GM19372 (cell line): ENCODE data around the gene UBE3D.
"Not testable (repeated sequence)": the region's sequence is repeated elsewhere in the genome, so short reads cannot be mapped to it uniquely, and the experiment has no call there.

Experiments
- ATAC-seq: cut with Tn5 transposase; IDR thresholded peaks from one replicate; pipeline ENCODE4 v1.9.1; 2021; ENCODE audit warnings: mild to moderate bottlenecking, low read depth, moderate library complexity; ENCODE audit not compliant: unreplicated experiment

The UBE3D gene

GRCh38 chr6:82984720-82985119, 80.9 kb downstream of the UBE3D start:
- ATAC-seq, result no peak

- ATAC-seq, result no peak
Measured at GRCh38 chr6:82980086-82980485, 85.6 kb downstream of the UBE3D start.

- no peak for ATAC-seq
Measured at GRCh38 chr6:82979657-82980056, 86.0 kb downstream of the UBE3D start.

- ATAC-seq, result no peak
Measured at GRCh38 chr6:82978362-82978945, 87.2 kb downstream of the UBE3D start.

- no peak for ATAC-seq
Measured at GRCh38 chr6:82976179-82976578, 89.5 kb downstream of the UBE3D start.

GRCh38 chr6:82971877-82972460, 93.7 kb downstream of the UBE3D start:
- no peak for ATAC-seq

GRCh38 chr6:82970839-82971238, 94.8 kb downstream of the UBE3D start:
- no peak for ATAC-seq

GRCh38 chr6:82968708-82969107, 96.9 kb downstream of the UBE3D start:
- no peak for ATAC-seq

GRCh38 chr6:82963191-82963925, 102.3 kb downstream of the UBE3D start:
- no peak for ATAC-seq

GRCh38 chr6:82959385-82959941, 106.2 kb downstream of the UBE3D start:
- ATAC-seq, result no peak

- ATAC-seq, result no peak
Measured at GRCh38 chr6:82958551-82958950, 107.1 kb downstream of the UBE3D start.

GRCh38 chr6:82957868-82958245, 107.8 kb downstream of the UBE3D start:
- no peak for ATAC-seq

- no peak for ATAC-seq
Measured at GRCh38 chr6:82957171-82957867, 108.3 kb downstream of the UBE3D start.

- no peak for ATAC-seq
Measured at GRCh38 chr6:82955841-82956240, 109.8 kb downstream of the UBE3D start.

GRCh38 chr6:82954937-82955577, 110.6 kb downstream of the UBE3D start:
- ATAC-seq, result peak; percentile 64

- no peak for ATAC-seq
Measured at GRCh38 chr6:82954356-82954755, 111.3 kb downstream of the UBE3D start.

GRCh38 chr6:82953871-82954270, 111.8 kb downstream of the UBE3D start:
- ATAC-seq, result no peak

- ATAC-seq, result no peak
Measured at GRCh38 chr6:82951935-82952334, 113.7 kb downstream of the UBE3D start.

GRCh38 chr6:82951389-82951788, 114.3 kb downstream of the UBE3D start:
- ATAC-seq, result no peak

GRCh38 chr6:82930915-82931314, 134.7 kb downstream of the UBE3D start:
- ATAC-seq, result not testable (repeated sequence)
